CD4-positive, alpha-beta T cell treated with Interleukin-15 for 4 hours (primary cell): ENCODE data around the gene ZFPM1.
"Not testable (repeated sequence)": the region's sequence is repeated elsewhere in the genome, so short reads cannot be mapped to it uniquely, and the experiment has no call there.

Source experiments
- DNase-seq: peaks from one replicate; pipeline ENCODE4 v3.0.0-alpha.2; 2020; ENCODE audit warnings: low spot score

Gene ZFPM1

DNA sequence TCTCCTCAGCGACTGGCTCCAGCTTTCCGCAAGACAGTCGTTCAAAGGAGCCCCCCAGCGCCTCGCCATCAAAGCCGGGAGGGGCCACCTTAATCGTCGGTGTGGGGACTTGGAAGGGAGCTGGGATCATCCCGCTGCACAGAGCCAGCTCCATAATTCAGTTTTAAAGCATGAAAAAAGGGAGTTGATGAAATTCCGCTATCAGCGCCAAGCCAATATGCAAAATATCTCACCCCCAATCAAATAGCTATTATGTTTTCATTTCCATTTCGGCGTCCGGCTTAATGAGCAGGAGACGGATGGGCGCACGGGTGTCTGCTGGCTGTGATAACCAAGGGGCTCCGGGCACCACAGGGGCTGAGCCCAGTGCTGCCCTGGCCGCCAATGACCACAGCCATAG, 27.7 kb downstream of the ZFPM1 start:
- DNase-seq = no peak

GRCh38 chr16:88481851-88482250, 28.8 kb downstream of the ZFPM1 start:
- DNase-seq = no peak

DNA sequence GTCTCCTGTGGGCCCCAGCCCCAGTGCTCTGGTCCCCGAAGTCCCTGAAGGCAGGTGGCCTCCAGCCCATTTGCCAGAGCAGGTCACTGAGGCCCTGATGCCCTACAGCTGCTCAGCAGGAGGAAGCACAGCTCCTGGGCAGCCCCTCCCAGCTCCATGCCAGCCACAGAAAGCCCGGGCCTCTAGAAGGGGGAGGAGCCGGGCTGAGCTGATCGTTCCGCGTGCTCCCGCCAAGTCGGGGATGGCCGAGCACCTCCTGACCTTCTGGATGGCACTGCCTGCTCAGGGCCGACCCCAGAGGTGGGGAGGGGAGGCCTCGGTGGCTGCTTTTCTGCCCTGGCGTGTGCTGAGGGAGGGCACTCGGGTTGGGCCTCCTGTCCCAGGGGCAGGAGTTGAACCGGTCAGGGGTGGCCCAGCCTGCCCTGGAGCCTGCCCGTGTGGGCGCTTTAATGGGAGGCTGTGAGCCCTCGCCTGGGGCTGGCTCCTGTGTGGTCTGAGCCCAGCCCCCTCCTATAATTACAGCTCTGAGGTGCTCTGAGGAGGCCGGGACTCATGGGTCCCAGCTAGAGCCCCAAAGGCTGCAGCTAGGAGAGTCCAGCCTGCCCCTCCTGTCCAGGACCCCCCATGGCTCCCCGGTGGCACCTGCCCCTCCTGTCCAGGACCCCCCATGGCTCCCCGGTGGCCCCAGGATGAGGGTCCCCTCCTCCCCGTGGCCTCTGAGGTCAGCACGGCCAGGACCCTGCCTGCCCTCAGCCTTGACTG, 29.7 kb downstream of the ZFPM1 start:
- DNase-seq = no peak

DNA sequence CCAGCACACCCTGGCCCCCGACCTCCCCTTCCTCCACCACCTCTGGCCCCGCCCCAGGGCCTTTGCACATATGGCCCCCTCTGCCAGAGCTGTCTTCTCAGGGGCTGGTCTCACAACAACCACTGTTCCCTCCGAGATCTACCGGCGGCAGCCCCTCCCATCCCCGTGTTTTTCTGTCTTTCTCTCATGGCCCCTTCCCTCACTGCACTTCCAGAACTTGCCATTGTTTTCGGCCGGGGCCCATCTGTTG, 30.2 kb downstream of the ZFPM1 start:
- no peak for DNase-seq

GRCh38 chr16:88484505-88485365, 31.7 kb downstream of the ZFPM1 start:
- no peak for DNase-seq

GRCh38 chr16:88485366-88485741, 32.3 kb downstream of the ZFPM1 start:
- DNase-seq = not testable (repeated sequence)

- no peak for DNase-seq
Observed at GRCh38 chr16:88486398-88487123, 33.5 kb downstream of the ZFPM1 start.

DNA sequence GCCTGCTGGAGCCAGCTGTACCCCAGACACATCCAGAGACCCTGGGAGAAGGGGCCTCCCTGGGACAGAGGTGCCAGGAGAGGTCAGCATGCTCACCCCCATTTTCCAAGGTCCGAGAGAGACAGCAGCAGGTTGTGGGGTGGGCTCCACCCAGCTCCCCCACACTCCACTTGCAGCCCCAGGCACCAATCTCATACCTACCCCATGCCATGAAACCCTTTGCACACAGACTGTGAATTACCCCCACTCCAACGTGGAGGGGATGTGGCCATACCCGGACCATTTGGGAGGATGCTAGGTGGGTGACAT, 34.0 kb downstream of the ZFPM1 start:
- no peak for DNase-seq

- no peak for DNase-seq
Observed at GRCh38 chr16:88487920-88488851, 35.1 kb downstream of the ZFPM1 start.

DNA sequence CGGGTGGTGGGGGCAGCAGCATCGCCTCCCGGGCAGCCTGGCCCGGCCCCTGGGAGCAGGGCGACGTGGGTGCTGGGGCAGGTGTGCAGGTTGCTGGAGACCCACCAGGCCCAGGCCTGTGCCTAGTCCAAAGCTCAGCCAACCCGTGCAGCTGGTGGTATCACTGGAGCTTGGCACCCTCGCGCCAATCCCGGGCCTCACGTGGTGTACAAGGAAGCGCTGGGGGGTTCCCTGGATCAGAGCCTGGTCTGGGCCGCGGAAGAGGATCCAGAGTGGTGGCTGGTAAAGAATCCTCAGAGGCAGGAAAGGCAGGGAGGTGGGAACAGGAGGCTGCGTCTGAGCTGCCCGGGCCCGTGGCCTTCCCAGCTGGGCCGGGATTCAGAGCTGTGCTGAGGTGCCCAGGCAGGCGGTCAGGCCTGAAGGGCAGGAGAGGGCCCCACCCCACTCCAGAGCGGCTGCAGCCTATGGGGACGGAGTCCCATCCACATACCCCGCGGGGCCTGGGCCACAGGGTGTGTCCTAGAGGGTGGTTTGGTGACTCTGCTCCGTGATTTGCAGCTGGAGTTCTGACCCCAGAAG, 36.2 kb downstream of the ZFPM1 start:
- DNase-seq = no peak

DNA sequence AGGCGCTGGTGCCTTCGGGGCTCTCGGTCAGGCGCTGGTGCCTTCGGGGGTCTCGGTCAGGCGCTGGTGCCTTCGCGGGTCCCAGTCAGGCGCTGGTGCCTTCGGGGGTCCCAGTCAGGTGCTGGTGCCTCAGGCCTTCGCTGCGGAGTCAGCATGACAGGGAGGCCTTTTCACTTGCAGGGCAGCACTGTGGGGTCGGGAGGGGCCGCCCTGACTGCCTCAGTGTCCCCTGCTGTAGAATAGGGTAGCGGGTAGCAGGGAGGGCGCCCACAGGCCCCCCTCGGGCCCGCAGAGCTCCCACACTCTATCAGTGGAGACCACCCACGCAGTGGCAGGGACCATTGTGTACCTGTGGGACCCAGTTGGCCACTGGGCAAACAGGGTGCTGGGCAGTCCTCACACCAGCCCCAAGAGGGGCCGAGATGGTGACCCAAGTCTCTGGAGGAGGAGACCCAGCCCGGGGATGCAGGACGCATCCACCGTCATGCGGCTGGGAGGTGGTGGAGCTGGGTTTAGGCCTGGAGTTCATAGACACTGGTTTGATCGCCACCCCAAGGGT, 38.0 kb downstream of the ZFPM1 start:
- DNase-seq = no peak

DNA sequence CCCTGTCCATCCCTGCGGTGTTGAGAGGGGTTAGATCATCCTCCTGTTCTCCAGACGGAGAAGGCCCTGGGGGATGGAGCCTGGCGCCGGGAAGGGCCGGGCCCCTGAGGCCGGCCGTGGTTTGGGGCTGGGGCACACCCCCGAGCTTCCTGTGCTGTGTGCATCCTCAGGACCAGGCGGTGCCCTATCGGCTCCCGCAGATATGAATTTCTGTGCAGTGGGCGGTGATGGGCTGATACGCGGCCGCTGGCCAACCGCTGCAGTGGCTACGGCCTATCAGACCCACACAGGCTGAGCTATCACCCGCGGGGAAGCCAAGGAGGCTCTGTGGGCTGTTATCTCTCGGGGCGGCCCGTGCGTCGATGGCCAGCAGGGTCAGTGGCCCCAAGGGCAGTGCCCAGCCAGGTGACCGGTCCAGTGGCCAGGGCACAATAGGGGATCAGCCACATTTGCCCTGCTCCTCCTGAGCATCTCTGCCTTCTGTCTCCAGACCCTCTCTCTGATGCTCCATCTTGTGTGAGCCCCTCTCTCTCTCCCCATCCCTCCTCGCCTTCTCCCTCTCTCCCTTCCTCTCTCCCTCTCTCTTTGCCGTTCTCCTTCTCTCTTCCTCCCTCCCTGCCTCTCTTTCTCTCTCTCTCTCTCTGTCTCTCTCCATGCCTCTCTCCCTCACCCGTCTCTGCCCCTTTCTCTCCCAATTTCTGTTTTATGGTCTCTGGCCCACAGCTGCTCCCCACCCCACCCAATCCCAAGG, 38.7 kb downstream of the ZFPM1 start:
- no peak for DNase-seq

DNA sequence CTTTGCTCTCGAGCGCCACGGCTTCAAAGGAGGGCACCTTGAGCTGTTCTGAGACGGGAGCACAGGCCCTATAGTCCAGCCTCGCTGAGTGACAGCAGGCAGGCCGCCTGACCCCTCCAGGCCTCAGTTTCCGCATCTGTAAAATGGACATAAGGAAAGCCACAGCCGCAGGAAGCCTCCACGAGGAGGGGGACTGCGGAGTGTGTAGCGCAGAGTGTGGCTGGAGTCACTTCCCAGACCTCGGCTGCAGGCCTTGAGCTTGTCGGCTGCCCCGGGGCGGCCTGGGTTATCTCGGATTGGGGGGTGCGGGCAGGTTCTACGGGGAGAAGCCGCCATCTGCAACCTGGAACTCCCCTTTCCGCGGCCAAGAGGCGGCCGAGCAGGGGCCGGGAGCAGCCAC, 40.8 kb downstream of the ZFPM1 start:
- no peak for DNase-seq

DNA sequence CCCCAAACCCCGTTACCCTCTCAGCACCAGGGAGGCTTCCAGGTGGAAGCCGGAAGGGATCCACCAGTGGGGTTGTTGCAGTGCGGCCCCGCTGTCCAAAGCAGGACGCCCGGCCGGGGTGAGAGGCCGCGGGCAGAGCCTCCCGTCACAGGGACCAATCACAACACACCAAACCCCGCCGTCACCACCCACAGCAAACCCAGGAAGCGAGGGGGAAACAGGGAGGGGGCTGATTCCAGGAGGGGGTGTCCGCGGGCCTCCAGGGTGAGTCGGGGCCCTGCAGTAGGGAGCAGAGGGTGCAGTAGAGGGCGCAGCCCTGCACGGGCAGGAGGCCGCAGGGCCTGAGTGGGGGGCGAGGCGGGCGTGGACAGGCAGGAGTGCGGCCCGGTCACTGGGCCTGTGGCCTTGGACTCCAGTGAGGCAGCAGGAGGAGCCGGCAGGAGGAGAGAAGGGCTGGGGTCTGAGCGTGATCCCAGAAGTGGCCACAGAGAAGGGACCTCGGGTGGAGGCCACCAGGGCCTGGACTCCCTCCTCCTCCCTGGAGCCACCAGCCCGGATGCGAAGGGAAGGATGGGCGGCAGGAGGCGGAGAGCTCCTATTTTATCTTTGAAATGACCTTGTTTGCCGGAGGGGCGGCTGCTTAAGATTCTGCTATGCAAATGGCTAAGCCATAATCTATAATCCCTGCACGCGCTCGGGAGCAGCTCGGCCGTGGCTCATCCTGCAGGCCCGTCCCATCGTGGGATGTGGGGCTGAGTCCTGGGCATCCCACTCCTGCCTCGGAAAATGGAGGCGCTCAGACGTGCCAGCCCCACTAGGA, 41.5 kb downstream of the ZFPM1 start:
- DNase-seq = no peak

DNA sequence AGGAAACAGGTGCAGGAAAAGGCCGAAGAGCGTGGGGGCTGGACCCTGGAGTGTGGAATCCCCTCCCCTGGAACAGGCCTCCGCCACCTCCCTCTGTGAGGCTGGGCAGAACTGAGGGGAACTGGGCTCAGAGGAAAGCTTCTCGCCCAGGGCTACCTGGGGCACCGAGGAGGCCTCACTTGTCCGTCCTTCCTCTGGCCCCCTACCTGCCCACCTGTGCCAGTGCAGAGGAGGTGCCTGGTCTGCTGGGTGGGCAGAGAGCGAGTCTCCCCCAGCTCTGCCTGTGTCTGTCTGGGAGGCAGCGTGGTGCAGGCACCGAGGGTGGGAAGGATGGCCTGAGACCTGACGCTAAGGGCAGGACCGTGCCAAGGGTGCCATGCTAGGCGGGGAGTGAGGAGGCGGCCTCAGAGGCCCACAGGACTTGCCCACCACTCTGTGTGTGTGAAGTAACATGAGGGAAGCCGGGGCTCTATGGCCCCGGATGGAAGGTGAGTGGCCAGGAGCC, 42.2 kb downstream of the ZFPM1 start:
- no peak for DNase-seq

- DNase-seq = no peak
Observed at GRCh38 chr16:88497561-88498462, 44.7 kb downstream of the ZFPM1 start.

DNA sequence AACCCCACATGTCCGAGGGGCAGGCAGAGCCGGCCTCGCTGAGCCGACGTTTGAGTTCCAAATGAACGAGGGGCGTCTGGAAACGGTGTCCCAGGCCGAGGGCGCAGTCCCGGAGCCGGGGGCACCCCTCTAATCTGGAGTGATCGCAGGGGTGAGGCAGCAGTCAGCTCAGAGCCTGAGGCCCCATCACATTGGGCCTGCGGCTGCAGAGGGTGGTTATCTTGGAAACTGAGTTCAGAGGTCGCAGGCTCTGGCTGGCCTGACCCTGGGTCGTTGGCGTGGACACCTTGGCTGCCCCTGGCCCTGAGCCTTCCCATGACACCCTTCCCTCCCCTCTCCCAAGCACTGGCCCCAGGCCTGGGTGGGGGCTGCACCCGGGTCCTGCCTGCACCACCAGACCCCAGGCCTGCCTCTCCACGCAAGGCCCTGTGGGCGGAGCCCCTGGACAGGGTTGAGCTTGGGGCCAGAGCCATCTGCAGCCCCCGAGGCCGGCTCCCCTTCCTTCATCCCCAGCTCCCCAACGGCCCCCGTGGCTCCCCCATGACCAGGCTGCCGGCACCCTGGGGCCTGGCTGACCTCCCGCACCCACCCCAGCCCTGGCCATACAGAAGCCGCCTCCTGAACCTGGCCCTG, 45.6 kb downstream of the ZFPM1 start:
- no peak for DNase-seq

DNA sequence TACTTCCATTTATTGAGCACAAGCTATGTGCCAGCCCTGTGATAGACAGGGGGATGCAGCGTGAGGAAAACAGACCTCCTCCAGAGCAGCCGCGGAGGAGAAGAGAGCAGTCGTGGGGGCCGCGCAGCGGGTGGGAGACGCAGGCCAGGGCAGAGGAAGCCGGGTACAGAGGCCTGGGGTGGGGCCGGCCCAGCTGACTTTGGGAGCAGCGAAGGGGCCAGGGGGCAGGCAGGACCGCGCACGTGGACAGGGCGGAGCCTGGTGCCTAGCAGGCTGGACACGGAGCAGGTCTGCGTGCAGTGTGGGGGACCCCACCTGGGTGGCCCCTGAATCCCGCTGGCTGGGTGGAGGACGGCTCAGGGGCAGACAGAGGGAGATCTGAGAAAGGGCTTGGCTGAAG, 46.2 kb downstream of the ZFPM1 start:
- DNase-seq = no peak
